Stimulated activated CD8-positive, alpha-beta memory T cell treated with anti-CD3 and anti-CD28 coated beads, Interleukin-4, amount 100 ng/mL, for 24 hours (primary cell): ENCODE measurements around the gene ABLIM2.

Experiments used
- DNase-seq: peaks from one replicate; pipeline ENCODE4 v3.0.0-alpha.2; 2020; ENCODE audit warnings: low read depth

ABLIM2 gene

GRCh38 chr4:8005033-8005808 is 153.4 kb downstream of the ABLIM2 start:
- no peak for DNase-seq

- DNase-seq: no peak
Measured at GRCh38 chr4:8004066-8004465, 154.5 kb downstream of the ABLIM2 start.

DNA sequence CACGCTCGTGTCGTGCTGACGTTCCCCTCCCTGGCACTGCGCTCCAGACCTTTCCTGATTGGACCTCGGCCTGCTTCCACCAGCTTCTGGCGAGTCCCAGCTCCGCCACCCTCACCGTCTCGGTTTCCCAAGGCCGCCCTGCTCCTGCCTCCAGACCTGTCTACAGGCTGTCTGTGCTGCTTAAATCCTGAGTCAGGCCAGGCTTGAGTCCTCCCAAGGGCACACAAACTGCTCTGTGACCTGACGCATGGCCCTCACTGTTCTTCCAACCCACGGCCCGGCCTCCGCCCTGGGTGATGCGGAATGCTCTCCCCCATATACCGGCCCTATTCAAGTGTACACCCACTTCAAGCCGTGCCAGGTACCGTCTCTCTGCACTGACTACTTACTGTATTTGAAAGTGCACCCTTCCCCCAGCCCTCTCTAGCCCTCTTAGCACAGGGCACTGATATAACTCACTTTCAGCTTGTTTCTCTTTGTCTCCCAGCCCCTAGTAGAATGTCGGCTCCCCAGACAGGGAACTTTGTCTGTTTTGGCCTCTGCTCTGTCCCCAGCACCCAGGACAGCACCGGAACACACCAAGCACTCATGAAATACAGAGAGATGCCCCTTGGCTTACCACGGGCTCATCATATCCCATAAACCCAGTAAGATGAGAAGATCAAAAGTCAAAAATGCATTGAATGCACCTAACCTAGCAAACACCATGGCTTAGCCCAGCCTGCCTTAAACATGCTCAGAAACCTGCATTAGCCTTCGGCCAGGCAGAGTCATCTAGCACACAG is 155.9 kb downstream of the ABLIM2 start:
- no peak for DNase-seq

GRCh38 chr4:8001564-8002355 is 156.9 kb downstream of the ABLIM2 start:
- DNase-seq: no peak

DNA sequence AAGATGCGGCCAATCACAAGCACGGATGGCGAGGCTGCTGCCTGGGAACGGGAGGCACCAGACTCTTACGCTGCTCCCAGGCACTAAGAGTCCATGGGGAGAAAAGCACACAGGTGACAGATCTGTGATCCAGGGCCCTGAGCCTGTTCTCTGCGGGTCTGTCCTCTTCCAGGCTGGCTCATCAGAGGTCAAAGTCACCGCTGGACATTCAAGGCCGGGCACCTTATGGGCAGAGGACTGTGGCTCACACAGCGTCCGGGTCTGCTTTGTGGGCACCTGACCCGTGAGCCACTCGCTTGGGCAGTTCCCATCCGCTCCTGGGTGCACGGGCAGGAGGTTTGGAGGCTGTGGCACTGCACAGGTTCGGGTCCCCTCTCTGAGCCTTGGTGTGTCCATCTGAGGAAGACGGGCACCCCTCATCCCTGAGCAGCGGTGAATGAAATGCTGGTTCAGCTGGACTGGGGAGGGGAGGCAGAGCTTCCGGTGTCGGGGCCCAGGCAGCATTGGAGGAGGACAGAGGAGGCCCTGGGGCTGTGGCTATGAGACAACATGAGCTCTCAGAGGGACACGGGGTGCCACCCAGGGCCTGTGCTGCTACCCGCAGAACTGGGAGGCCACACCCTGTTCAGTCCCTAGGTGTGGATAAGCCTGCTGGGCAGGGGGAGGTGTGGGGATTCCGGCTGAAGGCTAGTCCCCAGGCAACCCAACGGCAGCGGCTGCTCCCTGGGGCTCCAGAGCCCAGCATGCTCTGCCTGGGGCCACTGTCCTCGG is 157.7 kb downstream of the ABLIM2 start:
- DNase-seq: no peak

- no peak for DNase-seq
Measured at GRCh38 chr4:8000247-8000646, 158.4 kb downstream of the ABLIM2 start.

DNA sequence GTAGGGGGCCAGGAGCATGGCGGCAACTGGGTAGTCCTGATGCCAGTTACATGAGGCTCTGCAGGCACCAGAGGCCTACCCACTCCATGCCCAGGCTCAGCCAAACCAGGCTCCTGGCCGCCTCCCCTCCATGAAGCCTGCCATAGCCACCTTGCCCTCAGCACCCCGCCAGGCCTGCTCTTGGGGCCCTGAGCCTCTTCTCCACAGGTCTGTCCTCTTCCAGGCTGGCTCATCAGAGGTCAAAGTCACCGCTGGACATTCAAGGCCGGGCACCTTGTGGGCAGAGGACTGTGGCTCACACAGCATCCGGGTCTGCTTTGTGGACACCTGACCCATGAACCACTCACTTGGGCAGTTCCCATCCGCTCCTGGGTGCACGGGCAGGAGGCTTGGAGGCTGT is 158.9 kb downstream of the ABLIM2 start:
- no peak for DNase-seq

DNA sequence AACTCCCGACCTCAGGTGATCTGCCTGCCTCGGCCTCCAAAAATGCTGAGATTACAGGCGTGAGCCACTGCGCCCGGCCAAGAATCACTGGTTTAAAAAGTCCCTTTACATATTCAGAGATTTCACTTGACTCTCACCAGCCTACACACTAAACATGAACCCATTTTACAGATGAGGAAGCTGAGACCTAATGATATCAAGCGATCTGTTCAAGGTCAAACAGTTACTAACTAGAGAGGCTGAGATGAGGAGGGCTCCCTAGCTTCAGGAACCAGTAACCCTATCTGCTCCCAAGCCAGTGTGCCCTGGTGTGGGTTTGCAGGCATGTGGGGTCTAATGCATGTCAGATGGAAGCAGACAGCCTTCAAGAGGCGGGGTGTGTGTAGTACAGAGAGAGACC is 159.3 kb downstream of the ABLIM2 start:
- no peak for DNase-seq

DNA sequence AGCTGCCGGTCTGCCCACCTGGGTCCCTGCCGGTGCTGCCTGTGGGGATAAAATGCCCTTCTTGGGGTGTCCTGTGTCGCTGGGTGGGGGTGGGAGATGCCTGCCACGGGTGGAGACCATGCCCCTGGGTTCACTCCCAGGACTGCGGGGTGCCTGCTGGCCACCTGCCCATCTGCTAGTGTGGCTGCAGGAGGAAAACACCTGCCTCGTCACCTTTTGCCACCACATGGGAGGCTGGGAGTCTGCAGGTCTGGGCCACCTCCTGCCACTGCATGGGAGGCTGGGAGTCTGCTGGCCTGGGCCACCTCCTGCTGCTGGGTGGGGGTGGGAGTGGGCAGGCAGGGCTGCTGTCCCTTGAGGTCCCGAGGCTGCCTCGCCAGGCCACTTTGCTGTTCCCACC is 160.2 kb downstream of the ABLIM2 start:
- DNase-seq: no peak

DNA sequence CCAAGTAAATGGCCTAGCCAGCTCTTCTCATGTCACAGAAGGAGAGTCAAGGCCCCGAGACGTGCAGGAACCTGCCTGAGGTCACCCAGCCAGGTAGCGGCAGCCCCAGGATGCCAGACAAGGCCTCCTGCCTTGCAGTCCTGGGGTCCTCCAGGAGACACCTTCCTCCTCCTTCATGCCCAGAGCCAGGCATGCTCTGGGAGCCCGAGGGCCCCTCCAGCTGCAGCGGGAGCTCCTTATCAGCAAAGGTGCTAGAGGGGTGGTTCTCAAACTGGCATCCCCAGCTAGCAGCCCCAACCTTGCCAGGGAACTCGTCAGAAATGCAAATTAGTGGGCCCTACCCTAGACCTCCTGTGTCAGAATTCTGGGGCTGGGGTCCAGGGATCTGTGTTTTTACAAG is 162.7 kb downstream of the ABLIM2 start:
- no peak for DNase-seq

GRCh38 chr4:7995135-7995534 is 163.5 kb downstream of the ABLIM2 start:
- DNase-seq: no peak

DNA sequence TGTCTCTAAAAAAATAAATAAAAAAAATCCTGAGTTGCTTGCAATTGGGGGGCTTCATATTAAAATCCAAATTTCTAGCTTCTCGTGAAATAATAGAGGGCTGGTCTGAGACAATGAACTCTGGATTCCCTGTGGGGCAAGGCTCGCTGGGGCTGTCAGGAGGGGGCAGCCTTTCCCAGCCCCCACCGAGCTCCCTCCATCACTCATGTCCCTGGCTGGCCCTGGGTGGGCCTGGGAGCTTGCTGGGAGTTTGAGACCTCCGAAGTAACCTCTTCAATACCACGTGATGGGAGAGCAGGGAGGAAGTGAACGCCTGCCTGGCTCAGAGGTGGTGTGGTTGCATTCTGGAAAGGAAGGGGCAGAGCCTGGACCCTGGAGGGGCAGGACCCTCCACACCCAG is 164.9 kb downstream of the ABLIM2 start:
- DNase-seq: no peak

- no peak for DNase-seq
Measured at GRCh38 chr4:7992846-7993245, 165.8 kb downstream of the ABLIM2 start.

DNA sequence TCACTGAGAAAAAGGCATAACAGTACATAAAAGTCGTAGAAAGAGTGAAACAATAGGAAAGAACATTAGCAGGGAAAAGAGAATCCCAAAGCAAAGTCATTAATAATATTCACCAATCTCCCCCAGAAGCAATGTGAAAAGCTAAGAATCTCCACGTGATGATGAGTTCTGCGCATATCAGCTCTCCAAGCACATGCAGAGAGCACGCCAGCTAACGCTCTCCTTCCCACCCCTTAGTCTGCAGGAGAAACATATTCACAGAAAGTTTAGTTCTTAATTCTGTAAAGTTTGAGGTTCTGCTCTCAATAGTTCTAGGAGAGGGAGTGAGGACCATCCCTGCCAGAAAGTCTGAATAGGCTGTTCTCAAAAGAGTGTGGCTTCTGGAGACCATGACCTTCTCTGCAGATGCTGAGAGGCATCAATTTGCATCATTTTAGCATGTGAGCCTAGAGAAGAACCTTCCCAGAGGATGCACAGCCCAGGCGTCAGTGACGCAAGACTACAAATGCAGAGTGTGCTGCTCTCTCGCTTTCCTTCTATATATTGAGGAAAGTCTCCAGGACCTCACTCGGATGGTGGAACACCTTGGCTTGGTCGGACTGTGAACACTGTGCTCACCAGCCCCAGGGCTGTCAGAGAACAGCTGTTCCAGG is 167.7 kb downstream of the ABLIM2 start:
- no peak for DNase-seq

DNA sequence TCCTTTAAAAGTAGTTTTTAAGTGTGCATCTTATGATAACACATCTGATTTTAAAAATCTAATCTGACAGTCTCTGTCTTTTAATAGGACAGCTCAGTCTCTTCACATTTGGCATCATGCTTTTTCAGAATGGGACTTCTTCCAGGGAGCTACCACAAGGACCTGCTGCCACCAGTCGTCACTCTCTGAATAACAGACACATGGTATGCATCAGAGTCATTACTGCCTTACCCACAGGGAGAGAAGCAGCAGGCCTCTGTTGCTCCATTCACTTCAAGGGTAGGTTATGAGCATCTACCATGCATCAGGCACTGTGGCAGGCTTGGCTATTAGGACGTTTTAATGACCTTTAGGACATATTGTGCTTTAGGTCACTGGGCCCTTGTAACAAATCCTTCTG is 169.0 kb downstream of the ABLIM2 start:
- no peak for DNase-seq

GRCh38 chr4:7988437-7988836 is 170.2 kb downstream of the ABLIM2 start:
- no peak for DNase-seq

GRCh38 chr4:7987148-7987989 is 171.2 kb downstream of the ABLIM2 start:
- DNase-seq: peak; percentile 64

GRCh38 chr4:7985891-7986441 is 172.6 kb downstream of the ABLIM2 start:
- no peak for DNase-seq

GRCh38 chr4:7985072-7985471 is 173.5 kb downstream of the ABLIM2 start:
- no peak for DNase-seq

- no peak for DNase-seq
Measured at GRCh38 chr4:7984286-7984925, 174.2 kb downstream of the ABLIM2 start.
